Urothelium cell line (cell line): ENCODE data around the gene RAB6B.

Experiments
- DNase-seq: peaks from one replicate; pipeline ENCODE4 v3.0.0; 2011; ENCODE audit warnings: low spot score, mixed read lengths
- FAIRE-seq: peaks from 2 replicates; lab custom pipeline; 2011; peaks lifted over from hg19 to GRCh38; lab: Jason Lieb, UNC

The RAB6B gene

DNA sequence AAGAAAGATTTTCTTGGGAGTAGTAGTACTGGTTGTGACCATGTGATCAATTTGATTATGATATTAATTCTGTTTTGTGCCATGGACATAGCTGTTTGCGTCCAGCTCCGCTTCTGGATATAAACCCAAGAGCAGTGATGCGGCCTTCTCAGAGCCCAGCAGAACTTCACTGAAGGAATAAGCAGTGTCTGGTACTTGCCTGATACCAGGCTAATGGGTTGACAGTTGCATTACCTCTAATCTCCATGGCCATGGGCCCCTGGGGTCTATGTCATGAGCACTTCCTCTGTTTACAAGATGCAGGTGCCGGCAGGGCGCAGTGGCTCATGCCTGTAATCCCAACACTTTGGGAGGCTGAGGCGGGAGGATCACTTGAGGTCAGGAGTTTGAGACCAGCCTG lies 36.3 kb upstream of the RAB6B start:
- FAIRE-seq, result no peak
- DNase-seq, result no peak

DNA sequence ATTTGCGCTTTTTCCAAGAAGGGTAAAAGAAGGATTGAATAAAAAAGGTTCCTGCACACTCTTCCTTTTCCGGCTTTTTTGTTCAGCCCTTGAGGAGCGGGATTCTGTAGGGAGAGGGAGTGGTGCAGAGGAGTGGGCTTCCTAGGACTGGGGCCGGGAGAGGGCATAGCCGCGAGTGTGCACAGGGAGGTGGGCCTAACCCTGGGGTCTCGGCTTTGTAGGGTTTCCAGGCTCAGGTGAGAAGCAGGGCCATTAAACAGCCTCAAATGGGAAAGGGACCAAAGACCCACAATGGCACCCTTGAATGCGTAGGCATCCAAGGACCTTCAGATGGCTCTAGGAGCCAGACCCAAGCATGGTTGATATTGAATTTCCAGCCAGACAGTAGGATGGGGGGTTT lies 35.4 kb upstream of the RAB6B start:
- no peak for DNase-seq
- FAIRE-seq, result no peak

DNA sequence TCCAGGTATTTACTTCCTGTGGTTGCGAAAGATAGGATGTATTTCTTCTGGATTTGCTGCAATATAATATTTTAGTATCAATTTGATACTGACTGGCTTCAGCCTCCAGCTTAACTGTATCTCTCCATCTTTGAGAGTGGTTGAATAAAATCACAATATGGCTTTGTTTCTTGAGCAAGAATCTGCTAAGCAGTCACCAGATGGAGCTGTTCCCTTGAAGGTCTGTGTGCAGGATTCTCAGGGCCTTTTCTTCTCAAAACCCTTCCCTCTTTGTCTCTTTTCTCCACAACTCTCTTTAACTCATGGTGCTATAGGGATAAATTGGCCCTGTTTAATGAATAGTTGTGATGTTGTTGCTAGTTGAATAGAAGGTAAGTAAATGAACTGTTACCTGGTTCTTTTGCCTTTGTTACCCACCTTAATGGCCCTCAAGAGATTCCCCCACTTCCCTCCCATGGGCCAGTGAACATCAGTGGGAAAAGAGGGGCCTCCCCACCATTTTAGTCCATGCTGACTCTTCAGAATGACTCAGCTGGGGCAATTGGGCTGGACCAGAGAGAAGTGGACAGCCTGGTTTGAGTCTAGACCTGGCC lies 34.8 kb upstream of the RAB6B start:
- peak; percentile 56 for DNase-seq
- FAIRE-seq, result no peak

DNA sequence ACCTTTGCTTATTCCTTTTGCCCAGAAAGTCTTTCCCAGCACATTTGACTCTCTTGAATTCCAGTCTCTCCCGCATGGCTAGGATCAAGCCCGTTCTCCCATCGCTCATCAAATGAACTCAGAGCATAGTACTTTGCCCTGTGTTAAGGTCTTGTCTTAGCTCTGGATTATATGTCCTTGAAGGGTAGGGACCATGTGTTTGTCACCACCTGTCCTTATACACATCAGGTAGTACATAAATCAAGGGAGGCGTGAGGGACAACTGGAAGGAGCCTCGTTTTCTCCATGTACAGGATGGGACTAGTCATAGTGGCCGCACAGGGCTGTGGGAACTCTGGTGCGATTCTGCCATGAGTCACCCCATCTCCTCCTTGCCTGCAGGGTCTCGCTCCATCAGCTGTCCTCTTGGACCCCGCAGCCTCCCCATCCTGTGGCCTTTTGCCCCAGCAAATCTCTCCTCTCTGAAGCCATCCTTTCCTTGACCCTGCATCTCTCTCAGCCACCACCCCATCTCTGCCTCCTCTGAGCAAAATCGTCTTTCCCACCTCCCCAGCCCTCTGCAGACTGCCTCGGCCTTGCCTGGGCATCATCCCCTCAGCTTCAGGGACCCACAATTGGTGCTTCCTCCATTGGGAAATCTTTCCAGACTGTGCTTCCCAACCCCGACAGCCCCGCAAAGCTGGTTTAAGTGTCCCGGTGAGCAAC lies 33.4 kb upstream of the RAB6B start:
- no peak for DNase-seq
- FAIRE-seq, result peak; percentile 17

DNA sequence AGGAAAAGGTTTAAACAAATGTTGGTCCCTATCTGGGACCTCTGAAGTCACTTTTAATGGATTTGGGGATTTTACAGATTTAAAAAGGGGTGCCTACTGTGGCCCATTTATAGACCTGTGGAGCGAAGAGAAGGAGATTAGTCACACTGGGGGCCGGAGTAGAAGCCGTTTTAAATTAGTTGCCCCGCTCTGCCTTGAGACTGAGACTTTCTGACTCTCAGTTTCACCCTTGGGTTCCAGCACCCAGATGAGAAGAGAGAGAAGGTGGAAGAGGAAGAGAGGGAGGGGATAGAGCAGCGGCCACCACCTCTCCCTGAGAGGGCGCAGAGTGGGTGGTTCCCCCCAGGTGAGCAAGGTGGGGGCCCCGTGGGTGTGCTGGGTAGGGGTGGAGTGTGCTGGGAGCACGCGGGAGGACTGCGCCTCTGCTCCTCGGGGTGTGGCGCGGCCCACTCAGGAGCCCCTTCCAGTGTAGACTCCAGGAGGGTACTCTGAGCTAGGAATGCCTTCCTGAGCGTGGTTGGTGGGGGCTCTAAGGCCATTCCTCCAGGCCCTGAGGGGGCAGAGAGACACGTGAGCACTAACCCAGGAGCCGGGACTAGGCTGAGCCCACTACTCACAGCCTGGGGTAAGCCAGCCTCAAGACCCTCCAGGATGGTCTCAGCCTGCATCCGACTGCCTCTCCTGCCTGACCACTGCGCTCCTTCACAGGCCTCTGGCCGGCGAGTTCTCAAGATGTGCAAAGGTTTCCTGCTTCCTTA lies 32.6 kb upstream of the RAB6B start:
- FAIRE-seq (no peak), DNase-seq (no peak)

DNA sequence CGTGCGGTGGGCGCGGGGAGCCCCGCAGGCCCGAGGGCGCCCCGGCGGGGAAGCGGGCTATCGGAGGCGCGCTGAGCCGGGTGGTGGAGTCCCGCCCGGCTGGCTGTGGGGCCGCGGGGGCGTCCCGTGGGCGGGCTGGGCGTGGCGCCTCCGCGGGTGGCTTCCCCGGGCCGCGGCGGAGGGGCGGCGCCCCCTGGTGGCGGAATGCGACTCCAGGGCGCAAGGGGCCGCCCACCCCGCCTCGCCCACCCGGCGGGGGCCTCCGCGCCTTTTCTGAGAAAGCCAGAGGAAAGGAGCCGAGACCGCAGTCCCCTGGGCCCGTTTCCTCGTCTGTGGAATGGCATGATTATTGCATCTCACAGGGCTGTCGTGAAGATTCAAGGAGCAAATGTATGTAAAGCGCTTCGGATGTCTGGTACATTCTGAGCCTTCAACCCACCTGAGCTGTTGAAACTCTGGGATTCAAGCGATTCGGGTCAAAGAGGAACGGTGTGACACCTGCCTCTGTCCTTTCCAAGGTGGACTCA lies 31.9 kb upstream of the RAB6B start:
- peak; percentile 77 for DNase-seq
- no peak for FAIRE-seq

DNA sequence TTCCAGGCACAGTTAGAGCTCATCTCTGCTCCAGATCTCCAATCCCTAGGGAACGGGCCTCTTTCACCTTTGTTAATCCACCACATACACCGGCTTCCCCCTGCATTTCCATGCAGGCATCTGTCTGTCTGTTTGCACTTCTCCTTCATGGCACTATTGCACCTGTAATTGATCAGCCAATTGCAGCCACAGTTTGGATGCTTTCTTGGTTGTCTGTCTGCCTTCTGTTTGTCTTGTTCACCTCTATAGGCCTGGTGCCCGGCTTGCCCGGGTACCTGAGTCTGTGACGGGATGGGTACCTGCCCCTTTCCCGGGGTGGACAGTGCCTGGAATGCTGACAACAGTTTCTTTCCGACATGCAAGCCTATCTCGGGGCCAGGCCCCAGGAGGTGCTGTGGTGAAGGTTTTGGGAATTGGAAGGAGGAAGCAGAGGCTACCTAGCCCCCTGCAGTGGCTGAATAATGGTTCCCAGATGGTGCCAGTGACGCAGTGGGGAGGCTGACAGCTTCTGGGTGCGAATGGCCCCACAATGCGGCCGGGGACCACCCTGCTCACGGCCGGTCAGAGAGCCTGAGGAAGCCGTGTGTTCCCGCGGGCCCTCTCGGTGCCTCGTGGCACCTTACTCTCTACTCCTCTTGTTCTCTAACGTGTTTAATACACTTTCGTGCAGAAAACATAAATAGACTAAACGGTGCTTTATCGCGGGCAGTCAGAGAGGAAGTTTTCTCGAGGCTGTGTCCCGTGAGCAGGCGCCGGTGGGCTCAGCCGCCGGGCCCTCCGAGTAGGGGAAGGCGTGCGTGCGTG lies 31.3 kb upstream of the RAB6B start:
- DNase-seq (no peak), FAIRE-seq (no peak)

DNA sequence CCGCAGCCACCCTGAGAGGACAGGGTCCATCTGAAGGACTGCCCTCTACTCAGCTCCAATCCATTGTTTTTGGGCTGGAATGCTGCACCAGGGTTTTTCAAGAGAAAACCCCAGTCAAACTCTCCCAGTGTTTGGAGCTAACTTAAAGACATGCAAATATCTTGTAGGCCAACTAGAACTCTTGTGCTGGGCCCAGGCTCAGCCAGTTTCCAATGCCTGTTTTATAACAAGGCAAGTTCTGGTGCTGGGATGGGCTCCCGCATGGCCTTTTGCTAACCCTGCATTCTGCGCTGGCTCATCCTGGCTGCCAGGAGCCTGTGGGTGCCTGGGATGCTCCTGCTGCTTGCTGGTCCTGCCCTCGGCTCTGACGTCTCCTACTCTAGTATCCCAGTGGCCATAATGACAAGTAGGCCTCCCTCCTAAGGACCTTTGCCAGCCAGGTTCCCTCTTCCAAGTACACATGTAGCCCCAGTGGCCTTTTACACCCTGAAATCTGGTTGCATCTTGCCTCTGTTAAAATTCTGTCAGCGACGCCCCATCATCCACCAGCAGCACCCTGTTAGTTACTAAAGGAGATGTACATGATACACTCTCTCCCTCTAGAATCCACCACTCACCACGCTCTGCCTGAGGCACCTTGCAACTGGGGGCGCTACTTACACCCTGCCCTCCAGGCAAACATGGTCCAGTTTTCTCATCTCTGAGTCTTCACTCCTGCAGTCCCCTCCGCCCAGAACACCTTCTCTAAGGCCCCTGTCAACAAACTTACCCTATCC lies 30.5 kb upstream of the RAB6B start:
- FAIRE-seq, result no peak
- DNase-seq, result no peak

DNA sequence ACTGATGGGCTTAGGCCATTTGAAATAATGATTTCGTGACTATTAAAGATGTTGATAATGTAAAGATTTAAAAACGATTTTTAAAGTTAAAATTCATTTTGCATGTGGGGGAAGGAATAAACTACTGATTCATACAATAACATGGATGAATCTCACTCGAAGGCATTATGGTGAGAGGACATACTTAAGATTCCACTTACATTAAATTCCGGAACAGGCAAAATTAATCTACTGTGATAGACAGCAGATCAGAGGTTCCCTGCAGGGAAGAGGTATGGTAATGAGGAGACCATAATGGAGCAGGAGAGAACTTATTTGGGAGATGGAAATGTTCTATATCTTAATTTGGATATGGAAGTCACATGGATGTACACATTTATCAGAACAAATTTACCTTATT lies 28.4 kb upstream of the RAB6B start:
- FAIRE-seq, result no peak
- no peak for DNase-seq

DNA sequence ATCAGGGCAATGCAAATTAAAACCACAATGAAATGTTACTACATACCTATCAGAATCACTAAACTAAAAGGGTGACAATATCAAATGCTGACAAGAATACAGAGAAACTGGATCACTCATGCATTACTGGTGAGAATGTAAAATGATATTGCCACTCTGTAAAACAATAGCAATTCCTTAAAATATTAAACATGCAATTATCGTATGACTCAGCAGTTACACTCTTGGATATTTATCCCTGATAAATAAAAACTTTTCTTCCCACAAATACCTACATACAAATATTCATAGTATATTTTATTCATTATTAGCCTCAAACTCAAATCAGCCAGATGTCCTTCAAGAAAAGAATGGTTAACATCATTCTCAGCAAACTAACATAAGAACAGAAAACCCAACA lies 25.9 kb upstream of the RAB6B start:
- FAIRE-seq, result no peak

DNA sequence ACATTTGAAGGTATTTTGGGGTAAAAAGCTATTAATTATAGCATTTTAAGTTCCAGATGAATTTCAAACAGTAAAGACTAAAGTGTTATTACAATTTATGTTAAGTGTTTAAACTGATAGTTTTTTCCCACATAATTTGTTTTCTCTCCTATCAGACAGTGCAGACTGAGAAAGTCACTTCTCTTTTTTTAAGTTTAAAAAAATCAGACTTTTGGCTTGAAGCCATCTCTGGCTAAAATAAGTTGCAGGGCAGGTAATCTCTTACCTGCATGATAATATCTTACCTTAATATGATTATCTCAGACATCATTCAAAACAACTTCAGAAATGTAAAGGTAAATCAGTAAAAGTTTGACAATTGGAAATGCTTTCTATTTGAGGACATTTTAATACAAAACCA lies 21.5 kb upstream of the RAB6B start:
- no peak for DNase-seq
- FAIRE-seq, result no peak

More for the DNA sequence above, 25.9 kb upstream of the RAB6B start:
- no peak for DNase-seq

DNA sequence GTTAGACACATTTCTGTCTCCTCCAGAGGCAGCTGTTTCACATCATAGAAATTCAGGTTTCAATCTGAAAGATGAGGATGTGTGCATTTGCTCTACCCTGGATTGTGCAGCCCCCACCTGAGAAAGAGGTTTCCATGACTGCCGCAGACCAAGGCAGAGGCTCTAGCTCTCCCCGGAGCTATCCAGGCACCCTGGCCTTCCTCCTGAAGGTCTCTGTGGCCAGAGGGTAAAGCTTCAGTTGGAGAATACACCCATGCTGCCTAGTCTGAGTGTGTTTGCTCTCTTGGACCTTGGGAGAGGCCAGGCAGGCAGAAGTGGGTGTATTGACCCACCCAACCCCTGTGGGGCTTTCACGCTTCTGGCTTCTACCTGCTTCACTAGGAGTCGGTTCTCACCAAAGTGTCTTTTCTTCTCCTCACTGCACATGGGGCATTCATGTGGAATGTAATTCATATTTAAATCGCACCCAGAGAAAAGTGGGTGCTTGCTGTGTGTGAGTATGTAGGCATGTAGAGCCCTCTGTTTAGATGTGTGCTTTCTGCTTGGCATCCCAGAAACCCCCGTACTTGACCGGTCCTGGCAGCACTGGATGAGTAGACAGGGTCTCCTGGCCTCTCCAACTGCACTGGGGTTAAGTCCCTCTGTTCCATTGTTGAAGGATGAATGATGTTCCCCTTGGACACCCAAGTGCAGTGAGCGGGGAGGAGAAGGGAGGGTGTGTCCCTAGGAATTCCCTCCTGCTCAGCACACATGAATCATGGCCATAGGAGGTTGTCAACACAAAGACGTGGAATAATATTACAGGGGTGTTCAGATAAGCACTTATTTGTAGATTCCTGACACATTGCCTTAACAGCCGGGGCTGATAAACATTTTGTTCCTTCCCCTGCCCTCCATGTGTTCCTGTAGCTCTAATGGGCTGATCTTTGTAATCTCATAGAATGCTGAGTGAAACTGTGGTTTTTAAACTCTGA lies 20.3 kb upstream of the RAB6B start:
- DNase-seq (no peak), FAIRE-seq (peak; percentile 30)

DNA sequence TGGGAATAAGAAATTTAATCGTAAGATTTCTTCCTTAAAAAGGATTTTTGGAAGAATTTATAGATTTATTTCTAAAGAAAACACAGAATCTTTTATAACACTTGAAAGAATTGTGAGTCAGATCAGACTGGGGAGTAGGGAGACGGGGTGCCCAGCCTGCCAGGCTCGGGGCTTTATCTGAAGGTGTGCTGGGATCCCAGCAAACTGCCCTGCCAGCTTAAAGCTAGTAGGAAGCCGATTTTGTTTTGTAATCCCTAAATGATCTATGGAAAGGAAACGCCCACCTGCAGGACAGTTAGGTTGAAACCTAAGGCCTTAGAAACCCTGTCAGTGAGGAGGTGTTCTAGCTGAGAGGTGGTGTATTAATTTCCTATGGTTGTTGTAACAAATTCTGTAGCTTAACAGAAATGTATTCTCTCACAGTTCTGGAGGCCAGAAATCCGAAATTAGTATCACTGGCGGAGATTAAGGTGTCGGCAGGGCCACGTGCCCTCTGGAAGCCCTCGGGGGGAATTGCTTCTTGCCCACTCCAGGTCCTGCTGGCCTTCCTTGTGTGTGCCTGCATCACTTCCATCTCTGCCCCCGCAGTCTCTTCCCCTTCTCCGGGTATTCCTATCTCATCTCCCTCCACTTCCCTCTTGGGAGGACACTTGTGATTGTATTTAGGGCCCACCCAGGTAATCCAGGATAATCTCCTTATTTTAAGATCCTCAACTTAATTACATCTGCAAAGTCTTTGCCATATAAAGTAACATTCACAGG lies 19.3 kb upstream of the RAB6B start:
- DNase-seq, result no peak
- no peak for FAIRE-seq

DNA sequence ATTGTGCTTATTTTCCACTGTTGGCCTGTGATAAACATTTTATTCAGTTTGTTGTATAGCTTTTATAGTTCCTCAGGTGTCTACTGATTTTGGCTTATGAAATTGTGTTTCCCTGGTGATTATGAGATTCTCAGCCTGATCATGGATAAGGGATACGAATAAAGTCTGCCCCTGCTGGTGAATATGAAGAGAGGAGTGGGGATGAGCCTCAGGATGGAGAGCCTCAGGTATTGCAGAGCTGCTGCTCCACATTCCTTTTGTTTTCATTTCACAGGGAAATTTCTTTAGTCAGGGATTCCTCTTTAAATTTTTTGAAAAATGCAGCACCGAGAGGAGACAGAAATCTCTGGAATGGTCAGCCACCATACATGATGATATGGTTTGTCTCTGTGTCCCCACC lies 14.7 kb upstream of the RAB6B start:
- FAIRE-seq (no peak), DNase-seq (no peak)

DNA sequence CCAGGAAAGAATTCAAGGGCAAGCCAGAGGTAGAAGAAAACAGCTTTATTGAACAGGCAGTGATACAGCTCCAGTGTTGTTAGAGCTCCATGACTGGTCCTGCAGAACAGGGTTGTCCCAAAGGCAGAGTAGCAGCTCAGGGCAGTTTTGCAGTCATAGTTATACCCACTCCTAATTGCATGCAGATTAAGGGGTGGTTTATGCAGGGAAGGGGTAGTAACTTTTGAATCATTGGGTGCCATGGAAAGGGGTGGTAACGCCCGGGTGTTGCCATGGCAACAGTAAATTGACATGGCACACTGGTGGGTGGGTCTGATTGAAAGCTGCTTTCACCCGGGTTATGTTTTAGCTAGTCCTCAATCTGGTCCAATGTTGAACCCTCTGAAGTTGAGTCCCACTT lies 9.7 kb upstream of the RAB6B start:
- no peak for FAIRE-seq
- no peak for DNase-seq

DNA sequence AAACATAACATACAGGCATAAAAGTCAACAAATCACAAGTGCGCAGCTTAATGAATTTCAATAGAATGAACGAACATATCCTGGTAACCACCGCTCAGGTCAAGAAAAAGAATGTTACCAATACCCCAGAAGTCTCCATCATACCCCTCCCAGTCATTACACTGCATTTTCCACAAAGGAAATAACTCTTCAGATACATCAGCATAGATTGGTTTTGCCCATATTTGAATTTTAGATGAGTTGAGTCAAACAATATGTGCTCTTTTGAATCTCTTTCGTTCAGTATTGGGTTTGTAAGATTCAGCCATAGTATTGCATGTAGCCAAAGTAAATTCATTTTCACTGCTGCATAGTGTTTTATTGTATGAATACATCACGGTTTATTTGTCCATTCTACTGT lies 6.2 kb upstream of the RAB6B start:
- FAIRE-seq (no peak), DNase-seq (no peak)

DNA sequence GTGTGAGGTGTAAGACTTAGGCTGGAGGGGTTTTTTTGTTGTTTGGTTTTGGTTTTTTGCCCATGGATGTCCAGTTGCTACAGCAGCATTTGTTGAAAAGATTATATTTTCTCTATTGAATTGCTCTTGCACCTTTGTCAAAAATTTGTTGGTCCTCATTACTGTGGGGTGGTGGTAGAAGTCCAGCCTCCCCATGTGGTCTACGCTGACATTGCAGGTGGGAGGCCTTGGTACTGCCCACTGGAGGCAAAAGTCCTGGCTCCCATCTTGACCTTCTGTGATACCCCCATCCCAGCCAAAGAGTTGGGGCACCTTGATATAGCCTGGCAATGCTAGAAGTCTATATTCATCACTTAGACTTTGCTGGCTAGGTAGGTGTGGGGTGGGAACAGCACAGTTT lies 5.4 kb upstream of the RAB6B start:
- no peak for DNase-seq
- FAIRE-seq, result no peak

DNA sequence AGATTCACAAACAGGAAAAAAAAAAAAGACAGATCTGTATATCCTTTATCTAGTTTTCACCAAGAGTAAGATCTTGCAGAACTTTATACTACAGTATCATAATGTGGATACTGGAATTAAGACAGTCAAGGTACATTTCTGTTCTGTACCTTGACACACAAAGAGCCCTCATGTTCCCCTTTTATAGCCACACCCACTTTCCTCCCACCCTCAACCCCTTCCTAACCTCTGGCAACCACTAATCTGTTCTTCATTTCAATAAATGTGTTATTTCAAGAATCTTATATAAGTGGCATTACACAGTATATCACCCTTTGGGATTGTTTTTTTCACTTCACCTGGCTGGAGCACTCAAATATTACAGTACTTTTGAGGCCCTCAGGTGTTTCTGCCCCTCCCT lies 3.6 kb upstream of the RAB6B start:
- DNase-seq (no peak), FAIRE-seq (no peak)

DNA sequence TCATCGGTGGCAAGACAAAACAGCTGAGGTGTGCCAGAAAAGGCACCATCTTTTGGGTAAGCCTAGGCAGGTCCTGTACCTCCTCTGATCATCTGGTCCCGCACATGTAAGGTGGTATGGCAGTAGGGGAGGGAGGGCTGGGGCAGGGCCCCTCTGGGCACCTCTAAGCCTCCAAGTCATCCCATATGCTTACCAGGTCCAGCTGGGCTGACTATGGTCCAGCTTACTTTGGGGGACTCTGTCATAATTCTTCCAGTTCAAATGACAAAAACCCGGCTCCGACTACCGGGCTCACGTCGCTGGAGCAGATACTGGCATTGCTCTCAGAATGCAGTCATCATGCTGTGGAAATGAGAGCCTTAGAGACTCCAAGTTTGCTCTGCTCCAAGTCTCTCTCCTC lies 1.9 kb upstream of the RAB6B start:
- no peak for DNase-seq
- no peak for FAIRE-seq
